Caco-2 (cell line): Measurements from ENCODE around the gene PATL2. TPM values are rescaled to one million over a fixed set of nuclear protein-coding genes. Genes with fewer than 3 reads are reported as not detected.

Experiments
- BruUV-seq: library from RNA; stranded (reverse); fragments of 400-500 nt; replicated peaks from 2 replicates; lab custom pipeline; 2021; lab: Mats Ljungman, UMichigan
- CTCF ChIA-PET: fragments of 300-600 bp; sonication (Branson Sonifier 250); formaldehyde crosslinking; loops from one replicate; lab custom pipeline; 2022; ENCODE audit warnings: antibody characterized with exemption; lab: Charles Lee
- POLR2A ChIA-PET: fragments of 300-600 bp; sonication (Branson Sonifier 250); formaldehyde crosslinking; loops from one replicate; lab custom pipeline; 2022; ENCODE audit warnings: antibody characterized with exemption; lab: Charles Lee
- DNase-seq, 2 experiments: peaks; one replicate each; pipeline versions ENCODE4 v3.0.0 to v3.0.0-alpha.2; 2020 to 2022
- H3K27me3 ChIP-seq: replicated peaks from 2 replicates; pipeline ENCODE4 v1.6.0; 2011; ENCODE audit warnings: low read length; ENCODE audit not compliant: control insufficient read depth, insufficient read depth
- H3K36me3 ChIP-seq: 2 replicates; pipeline ENCODE4 v1.5.1; 2011; ENCODE audit warnings: low read length; ENCODE audit not compliant: control insufficient read depth, insufficient read depth
- H3K4me1 ChIP-seq: fragments of 250-450 bp; sonication (Bioruptor Pico); 2 replicates; pipeline ENCODE4 v1.5.1; 2020; ENCODE audit warnings: mild to moderate bottlenecking
- H3K4me3 ChIP-seq: 2 replicates; pipeline ENCODE4 v1.5.1; 2011; ENCODE audit warnings: low read depth, mild to moderate bottlenecking, control low read depth, low read length
- H3K9me3 ChIP-seq: fragments of 250-450 bp; sonication (Bioruptor Pico); 2 replicates; pipeline ENCODE4 v1.5.1; 2020; ENCODE audit warnings: mild to moderate bottlenecking, moderate library complexity
- H3K27ac Mint-ChIP-seq: one replicate; pipeline ENCODE4 v1.8.0; 2022; ENCODE audit warnings: mixed read lengths; ENCODE audit not compliant: unreplicated experiment
- H3K27me3 Mint-ChIP-seq: one replicate; pipeline ENCODE4 v1.8.0; 2022; ENCODE audit warnings: mixed read lengths; ENCODE audit not compliant: insufficient read depth, unreplicated experiment
- H3K36me3 Mint-ChIP-seq: one replicate; pipeline ENCODE4 v1.8.0; 2022; ENCODE audit warnings: mild to moderate bottlenecking, mixed read lengths; ENCODE audit not compliant: insufficient read depth, unreplicated experiment
- H3K4me1 Mint-ChIP-seq: one replicate; pipeline ENCODE4 v1.8.0; 2022; ENCODE audit warnings: low read depth, mixed read lengths; ENCODE audit not compliant: unreplicated experiment
- H3K4me3 Mint-ChIP-seq: one replicate; pipeline ENCODE4 v1.8.0; 2022; ENCODE audit warnings: mild to moderate bottlenecking, moderate library complexity, mixed read lengths; ENCODE audit not compliant: unreplicated experiment
- H3K9me3 Mint-ChIP-seq: one replicate; pipeline ENCODE4 v1.8.0; 2022; ENCODE audit warnings: mixed read lengths; ENCODE audit not compliant: unreplicated experiment
- CTCF ChIP-seq, 2 experiments: fragments of 200-600 bp in 1 of 2; IDR thresholded peaks; 1 replicate in 1 of 2; 2 replicates in 1 of 2; pipeline versions ENCODE4 v1.5.1 to v1.8.0; 2011 to 2022; ENCODE audit warnings: antibody characterized with exemption in 1 of 2, control low read depth in 1 of 2, inconsistent platforms in 1 of 2, low read depth in 1 of 2, low read length in 1 of 2, mild to moderate bottlenecking in 1 of 2, moderate library complexity in 1 of 2; ENCODE audit not compliant: insufficient read depth in 1 of 2, severe bottlenecking in 1 of 2, unreplicated experiment in 1 of 2
- intact Hi-C: fragments of 100-400 bp; cut with micrococcal nuclease; formaldehyde crosslinking; loops from one replicate; pipeline ENCODE4 v1.10.0; 2022; ENCODE audit not compliant: unreplicated experiment
- total RNA-seq: library from RNA; stranded (reverse); gene quantifications from 2 replicates; pipeline ENCODE4 v1.2.3, GENCODE V29; 2022

The PATL2 gene
- total RNA-seq, 1 experiment from 2014 or later, result 0.32 TPM

DNA sequence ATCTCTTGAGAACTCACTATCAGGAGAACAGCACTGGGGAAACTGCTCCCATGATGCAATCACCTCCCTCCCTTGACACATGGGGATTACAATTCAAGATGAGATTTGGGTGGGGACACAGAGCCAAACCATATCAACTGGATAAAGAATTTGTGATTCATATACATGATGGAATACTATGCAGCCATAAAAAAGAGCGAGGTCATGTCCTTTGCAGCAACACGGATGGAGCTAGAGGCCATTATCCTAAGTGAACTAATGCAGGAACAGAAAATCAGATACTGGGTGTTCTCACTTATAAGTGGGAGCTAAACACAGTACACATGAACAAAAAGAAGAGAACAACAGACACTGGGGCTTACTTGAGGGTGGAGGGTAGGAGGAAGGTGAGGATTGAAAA is 64.7 kb downstream of the PATL2 start:
- CTCF ChIA-PET, result no interaction called here
- Mint-ChIP-seq H3K4me3 (no peak overlapping the region), H3K36me3 (peaks cover 33% of the 10 kb centered on the region), H3K9me3 (no peaks in the 10 kb centered on the region), H3K4me1 (no peaks in the 10 kb centered on the region), H3K27me3 (no peaks in the 10 kb centered on the region), H3K27ac (no peak overlapping the region)
- no peak overlapping the region for H3K4me3 ChIP-seq
- H3K27me3 ChIP-seq, result no peaks in the 10 kb centered on the region
- no peak for TF ChIP-seq CTCF (IDR thresholded peaks at IDR 0.05; ENCODE audit: insufficient read depth in 1 of 2, low read depth in 1 of 2, low read length in 1 of 2, severe bottlenecking in 1 of 2, unreplicated experiment in 1 of 2)
- no peaks in the 10 kb centered on the region for H3K9me3 ChIP-seq
- POLR2A ChIA-PET, result no interaction called here
- H3K4me1 ChIP-seq, result no peaks in the 10 kb centered on the region
- peaks cover 2% of the 10 kb centered on the region; the same call in 1 of the 2 replicates for H3K36me3 ChIP-seq
- DNase-seq, result no peak
- intact Hi-C loops, result no loop called here
- BruUV-seq, result no TSS peak

DNA sequence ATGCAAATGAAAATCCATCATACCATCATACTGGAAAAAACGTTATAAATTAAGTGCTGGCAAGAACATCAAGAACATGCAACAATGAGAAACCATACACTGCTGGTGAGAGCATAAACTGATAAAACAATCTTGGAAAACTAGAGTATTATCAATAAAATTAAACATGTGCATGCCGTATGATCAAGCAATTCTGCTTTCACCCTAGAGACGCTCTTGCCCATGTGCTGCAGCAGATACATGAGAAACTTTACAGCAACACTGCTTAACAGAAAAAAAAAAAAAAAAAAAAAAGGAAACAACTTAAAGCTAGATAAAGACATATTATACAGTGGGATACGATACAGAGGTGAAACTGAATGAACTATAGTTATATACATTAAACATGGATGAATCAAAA is 69.5 kb downstream of the PATL2 start:
- TF ChIP-seq CTCF (IDR thresholded peaks at IDR 0.05; ENCODE audit: insufficient read depth in 1 of 2, low read depth in 1 of 2, low read length in 1 of 2, severe bottlenecking in 1 of 2, unreplicated experiment in 1 of 2), result no peak
- intact Hi-C loops, result no loop called here
- no peaks in the 10 kb centered on the region for H3K27me3 ChIP-seq
- H3K9me3 ChIP-seq, result no peaks in the 10 kb centered on the region
- no TSS peak for BruUV-seq
- no peak overlapping the region for H3K4me3 ChIP-seq
- Mint-ChIP-seq H3K4me3 (no peak overlapping the region), H3K9me3 (no peaks in the 10 kb centered on the region), H3K4me1 (no peaks in the 10 kb centered on the region), H3K36me3 (peaks cover 32% of the 10 kb centered on the region), H3K27ac (no peak overlapping the region), H3K27me3 (no peaks in the 10 kb centered on the region)
- peaks cover 1% of the 10 kb centered on the region; the same call in 1 of the 2 replicates for H3K36me3 ChIP-seq
- CTCF ChIA-PET, result interaction anchor here (0.6 kb wide), 1 partner anchor 21 kb away, joined by 4 read pairs; no protein-coding TSS in a partner anchor
- POLR2A ChIA-PET, result no interaction called here
- no peak for DNase-seq
- H3K4me1 ChIP-seq, result no peaks in the 10 kb centered on the region

DNA sequence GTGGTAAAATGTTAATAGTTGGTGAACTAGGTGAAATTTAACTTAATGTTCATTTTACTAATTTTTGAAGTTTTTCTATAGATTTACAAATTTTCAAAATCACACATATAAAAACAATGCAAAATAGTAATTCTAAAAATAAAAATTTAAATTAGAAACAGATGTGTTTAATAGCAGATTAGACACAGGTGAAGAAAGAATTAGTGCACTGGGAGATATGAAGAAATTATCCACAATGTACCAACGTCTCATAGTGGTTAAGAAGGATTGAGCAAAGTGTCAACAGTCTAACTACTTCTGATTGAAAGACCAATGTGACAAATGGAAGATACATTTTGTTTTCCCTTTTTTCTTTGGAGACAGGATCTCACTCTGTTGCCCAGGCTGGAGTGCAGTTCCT is 74.1 kb downstream of the PATL2 start:
- TF ChIP-seq CTCF (IDR thresholded peaks at IDR 0.05; ENCODE audit: insufficient read depth in 1 of 2, low read depth in 1 of 2, low read length in 1 of 2, severe bottlenecking in 1 of 2, unreplicated experiment in 1 of 2), result no peak
- no peaks in the 10 kb centered on the region for H3K27me3 ChIP-seq
- H3K36me3 ChIP-seq, result no peaks in the 10 kb centered on the region; the same call in 1 of the 2 replicates
- CTCF ChIA-PET, result no interaction called here
- BruUV-seq, result no TSS peak
- Mint-ChIP-seq H3K9me3 (no peaks in the 10 kb centered on the region), H3K4me1 (no peaks in the 10 kb centered on the region), H3K36me3 (peaks cover 47% of the 10 kb centered on the region), H3K27ac (no peak overlapping the region), H3K4me3 (no peak overlapping the region), H3K27me3 (no peaks in the 10 kb centered on the region)
- H3K4me3 ChIP-seq, result no peak overlapping the region
- DNase-seq, result no peak
- H3K9me3 ChIP-seq, result no peaks in the 10 kb centered on the region
- no peaks in the 10 kb centered on the region for H3K4me1 ChIP-seq
- POLR2A ChIA-PET, result no interaction called here
- intact Hi-C loops, result no loop called here
